ENCODE measurements around the gene TMC5.
"Not testable (repeated sequence)": the region's sequence is repeated elsewhere in the genome, so short reads cannot be mapped to it uniquely, and the experiment has no call there.

The TMC5 gene

DNA sequence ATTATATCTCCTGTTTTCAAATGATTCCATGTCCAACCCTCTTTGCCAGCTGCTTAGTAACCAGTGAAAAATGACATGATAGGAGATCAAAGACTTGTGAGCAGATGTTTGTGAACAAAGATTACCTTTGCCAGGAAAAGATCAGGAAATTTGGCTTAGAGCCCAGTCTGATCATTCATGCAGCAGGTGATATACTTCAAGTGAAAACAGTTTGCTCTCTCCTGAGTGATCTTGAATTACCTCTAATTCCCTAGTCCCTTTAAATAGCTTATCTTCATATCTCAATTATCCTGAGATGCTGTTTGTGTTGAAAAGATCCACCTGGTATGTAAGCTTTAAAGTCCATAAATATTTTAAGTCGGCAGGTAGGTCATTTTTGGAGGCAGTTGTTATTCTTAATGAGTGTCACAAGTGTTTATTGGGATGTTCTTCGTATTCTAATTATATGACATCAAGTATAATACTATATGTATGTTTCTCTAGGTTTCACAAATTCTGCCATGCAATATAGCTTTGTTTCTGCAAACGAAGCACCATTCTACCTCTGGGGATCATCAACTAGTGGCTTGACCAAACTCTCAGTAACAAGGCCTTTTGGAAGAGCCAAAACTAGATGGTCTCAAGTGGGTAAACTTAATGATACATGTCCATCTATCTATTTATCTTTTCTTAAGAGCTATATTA lies 124.6 kb downstream of the TMC5 start:
- DNase-seq: no peak
- no peaks in the 10 kb centered on the region for H3K9me3 Mint-ChIP-seq
- H3K4me1 Mint-ChIP-seq (ENCODE audit: low read depth): no peaks in the 10 kb centered on the region
- no peak overlapping the region for H3K4me3 Mint-ChIP-seq
- H3K27me3 Mint-ChIP-seq: no peaks in the 10 kb centered on the region
- H3K36me3 Mint-ChIP-seq (ENCODE audit: low read depth): peaks cover 88% of the 10 kb centered on the region
- H3K27ac Mint-ChIP-seq: no peak overlapping the region

DNA sequence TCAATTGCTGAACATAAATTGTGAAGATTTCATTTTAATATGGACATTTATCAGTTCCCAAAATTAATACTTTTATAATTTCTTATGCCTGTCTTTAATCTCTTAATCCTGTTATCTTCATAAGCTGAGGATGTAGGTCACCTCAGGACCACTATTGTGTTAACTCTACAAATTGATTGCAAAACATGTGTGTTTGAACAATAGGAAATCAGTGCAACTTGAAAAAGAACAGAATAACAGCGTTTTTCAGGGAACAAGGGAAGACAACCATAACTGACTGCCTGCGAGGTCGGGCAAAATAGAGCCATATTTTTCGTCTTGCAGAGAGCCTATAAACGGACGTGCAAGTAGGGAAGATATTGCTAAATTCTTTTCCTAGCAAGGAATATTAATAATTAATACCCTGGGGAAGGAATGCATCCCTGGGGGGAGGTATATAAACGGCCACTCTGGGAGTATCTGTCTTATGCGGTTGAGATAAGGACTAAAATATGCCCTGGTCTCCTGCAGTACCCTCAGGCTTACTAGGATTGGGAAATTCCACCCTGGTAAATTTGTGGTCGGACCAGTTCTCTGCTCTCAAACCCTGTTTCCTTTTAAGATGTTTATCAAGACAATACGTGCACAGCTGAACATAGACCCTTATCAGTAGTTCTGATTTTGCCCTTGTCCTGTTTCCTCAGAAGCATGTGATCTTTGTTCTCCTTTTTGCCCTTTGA lies 125.8 kb downstream of the TMC5 start:
- not testable (repeated sequence) for DNase-seq; H3K27me3 Mint-ChIP-seq; H3K4me1 Mint-ChIP-seq (ENCODE audit: low read depth); H3K27ac Mint-ChIP-seq; H3K9me3 Mint-ChIP-seq; H3K4me3 Mint-ChIP-seq
- H3K36me3 Mint-ChIP-seq (ENCODE audit: low read depth): peaks cover 88% of the 10 kb centered on the region

DNA sequence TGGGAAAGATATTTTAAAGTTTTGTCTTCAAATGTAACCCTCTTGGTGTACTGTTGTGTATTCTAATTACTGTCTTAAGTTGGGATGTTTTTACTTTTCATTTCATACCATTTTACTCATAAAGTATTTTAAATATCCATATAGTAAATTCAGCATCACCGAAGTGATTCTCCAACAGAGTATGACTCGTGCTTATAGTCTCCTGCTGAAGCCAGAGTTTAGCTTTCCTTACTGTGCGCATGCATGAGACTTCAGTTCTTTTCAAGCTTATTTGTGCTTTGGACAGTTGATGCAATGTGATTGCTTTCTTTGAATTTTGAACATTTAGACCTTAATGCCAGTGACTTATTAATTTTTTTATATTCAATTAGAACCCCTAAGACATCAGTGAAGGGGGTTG lies 130.5 kb downstream of the TMC5 start:
- no peaks in the 10 kb centered on the region for H3K9me3 Mint-ChIP-seq
- no peak overlapping the region for H3K4me3 Mint-ChIP-seq
- peaks cover 4% of the 10 kb centered on the region for H3K4me1 Mint-ChIP-seq (ENCODE audit: low read depth)
- no peak for DNase-seq
- no peaks in the 10 kb centered on the region for H3K27me3 Mint-ChIP-seq
- H3K36me3 Mint-ChIP-seq (ENCODE audit: low read depth): peaks cover 87% of the 10 kb centered on the region
- H3K27ac Mint-ChIP-seq: no peak overlapping the region

Data from activated T-cell treated with anti-CD3 and anti-CD28 coated beads, Interleukin-2, amount 50 U/mL, for 24 hours (primary cell).